HG03097 (cell line): ENCODE measurements around the gene TTLL1.
"Not testable (repeated sequence)": the region's sequence is repeated elsewhere in the genome, so short reads cannot be mapped to it uniquely, and the experiment has no call there.

Experiments
- ATAC-seq: cut with Tn5 transposase; IDR thresholded peaks from one replicate; pipeline ENCODE4 v1.9.1; 2021; ENCODE audit not compliant: unreplicated experiment, low FRiP score

TTLL1 gene

DNA sequence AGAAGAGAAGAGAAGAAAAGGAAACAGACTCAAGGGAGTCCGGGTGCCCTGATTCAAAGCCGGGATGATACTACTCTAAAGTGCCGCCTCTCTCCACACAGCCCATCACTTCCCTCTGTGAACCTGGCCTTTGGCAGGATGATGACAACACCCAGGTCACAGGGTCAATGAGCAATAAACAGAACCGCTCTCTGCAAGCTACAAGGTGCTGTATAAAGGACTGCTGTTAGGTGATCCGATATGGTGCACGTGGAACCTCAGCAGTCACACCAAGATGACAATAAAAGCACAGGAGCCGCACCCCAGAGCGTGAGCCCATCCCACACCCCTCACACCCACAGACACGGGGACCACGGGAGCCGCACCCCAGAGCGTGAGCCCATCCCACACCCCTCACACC lies 10.7 kb downstream of the TTLL1 start:
- no peak for ATAC-seq

DNA sequence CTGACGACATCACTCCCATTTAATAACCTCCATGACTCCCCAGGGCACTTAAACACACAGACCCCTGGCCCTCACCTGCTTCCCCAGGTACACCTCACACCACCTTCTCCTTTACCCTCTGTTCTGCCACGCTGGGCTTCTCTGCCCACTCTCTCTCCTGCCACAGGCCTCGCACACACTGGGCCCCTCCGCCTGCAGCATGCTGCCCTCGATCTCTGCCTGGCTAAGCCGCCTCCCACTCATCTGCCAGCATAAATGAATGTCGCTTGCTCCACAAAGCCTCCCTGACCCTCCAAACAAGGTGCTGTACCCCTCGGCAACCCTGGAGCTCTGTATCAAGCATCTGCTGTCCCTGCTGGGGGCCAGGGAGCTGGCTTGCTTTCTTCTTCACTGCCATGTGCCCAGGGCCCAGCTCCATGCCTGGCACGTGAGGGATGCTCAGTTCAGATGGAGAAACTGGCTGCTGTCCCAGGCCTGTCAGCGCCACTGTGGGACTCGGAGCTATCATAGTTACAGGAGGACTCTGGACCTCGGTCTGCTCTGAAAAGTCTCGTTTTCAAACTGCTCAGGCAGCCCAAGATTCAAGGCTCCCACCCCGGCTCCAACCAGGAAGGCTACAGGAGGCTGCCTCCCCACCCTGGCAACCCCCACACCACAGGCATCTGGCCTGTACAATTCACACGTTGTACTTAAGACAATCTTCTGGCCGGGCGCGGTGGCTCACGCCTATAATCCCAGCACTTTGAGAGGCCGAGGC lies 11.9 kb downstream of the TTLL1 start:
- ATAC-seq: no peak

DNA sequence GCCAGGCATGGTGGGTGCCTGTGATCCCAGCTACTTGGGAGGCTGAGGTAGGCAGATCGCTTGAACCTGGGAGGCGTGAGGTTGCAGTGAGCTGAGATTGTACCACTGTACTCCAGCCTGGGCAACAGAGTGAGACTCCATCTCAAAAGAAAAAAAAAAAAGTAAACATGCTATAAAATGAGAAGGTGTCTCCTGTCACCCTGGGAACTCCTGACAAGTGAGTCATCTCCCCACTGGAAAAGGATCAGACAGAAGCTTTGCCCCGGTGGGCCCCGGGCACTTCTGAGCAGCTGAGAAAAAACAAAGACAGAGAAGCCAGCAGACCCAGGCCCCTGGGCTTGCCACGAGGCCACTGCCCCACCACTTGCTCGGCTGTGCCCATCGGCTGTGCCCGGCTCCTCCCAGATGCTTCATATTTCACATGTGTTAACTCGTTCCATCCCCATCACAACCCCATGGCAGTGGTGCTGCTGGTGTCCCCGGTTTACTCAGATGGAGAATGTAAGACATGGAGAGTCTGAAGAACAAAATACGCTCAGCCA lies 22.3 kb downstream of the TTLL1 start:
- no peak for ATAC-seq

DNA sequence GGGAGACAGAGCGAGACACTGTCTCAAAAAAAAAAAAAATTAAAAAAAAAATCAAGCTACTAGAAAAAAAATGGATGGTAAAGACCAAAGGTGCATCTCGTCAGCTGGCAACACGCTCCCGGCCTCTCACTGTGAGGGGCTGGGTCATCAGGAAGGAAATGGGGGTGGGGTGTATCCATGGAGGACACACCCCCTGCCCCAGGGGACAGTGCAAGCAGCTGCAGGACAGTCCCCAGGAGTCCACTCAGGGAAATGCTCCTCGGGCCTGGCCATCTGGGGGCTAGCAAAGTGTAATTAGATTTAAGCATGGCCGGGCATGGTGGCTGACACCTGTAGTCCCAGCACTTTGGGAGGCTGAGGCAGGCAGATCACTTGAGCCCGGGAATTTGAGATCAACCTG lies 23.1 kb downstream of the TTLL1 start:
- ATAC-seq: no peak

DNA sequence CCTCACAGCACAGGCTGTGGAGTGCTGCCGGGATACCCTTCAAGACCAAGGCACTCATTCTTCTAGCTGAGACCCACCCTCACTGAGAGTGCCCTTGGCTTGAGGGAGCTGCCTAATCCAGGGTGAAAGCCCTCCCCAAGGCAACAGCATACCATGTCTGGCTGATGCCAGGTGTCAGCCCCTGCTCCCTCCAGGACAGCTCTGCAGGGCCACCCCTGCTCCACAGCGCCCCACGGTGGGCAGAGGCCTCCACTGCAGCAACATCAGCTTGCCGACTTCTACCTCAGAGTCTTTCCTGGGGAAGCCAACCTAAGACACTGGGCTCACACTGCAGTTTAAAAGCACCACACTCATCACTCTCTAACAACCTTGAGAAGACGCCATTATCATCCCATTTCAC lies 29.0 kb downstream of the TTLL1 start:
- ATAC-seq: no peak

DNA sequence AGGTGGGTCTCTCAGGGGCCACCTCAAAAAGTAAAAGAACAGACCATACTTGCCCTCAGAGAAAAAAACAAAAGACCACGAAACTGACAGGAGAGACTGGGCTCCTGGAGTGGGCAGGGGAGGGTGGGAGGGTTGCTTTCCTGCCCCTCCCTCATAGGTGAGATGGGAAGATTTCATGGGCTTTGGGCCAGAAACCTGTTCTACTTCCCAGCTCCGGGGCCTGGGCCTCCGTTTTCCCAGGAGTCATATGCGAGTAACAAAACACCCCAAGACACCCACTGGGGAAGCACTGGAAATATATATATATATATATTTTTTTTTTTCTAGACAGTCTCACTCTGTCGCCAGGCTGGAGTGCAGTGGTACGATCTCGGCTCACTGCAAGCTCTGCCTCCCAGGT lies 31.6 kb downstream of the TTLL1 start:
- no peak for ATAC-seq

DNA sequence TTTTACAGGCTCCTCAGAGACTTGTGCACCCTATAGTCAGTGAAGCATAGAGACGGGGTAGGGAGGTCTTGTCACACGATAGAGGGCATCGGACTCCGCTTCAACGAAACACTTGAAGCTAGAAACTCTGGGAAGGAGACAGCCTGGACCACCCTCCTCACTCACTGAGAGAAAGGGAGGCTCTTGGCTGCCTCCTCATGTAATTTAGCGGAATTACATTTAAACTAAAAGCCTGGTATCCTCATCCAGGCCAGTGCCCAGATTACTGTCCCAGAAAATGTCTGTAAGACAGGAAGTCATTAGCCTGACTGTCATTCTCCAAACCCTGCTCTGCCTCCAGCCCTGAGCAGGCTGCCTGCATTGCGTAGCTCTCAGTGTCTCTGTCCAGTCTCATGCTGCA lies 36.0 kb downstream of the TTLL1 start:
- ATAC-seq: no peak

DNA sequence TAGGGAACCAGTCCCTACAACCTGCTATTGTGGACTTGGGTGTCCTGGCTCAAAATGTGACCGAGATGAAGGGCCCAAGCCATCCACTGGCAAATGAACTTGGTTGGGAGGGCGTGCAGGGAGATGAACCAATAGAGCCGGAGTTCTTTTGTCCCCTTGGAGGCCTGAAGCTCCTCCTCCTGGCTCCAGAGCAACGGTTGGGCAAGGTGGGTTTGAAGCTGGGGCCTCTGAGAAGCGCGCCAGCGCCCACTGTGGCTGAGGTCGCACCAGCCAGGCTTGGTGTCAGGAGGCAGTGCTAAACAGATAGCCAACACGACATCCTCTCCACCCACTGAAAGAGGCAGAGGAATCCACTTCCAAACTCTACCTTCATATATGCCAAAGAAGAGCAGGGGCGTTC lies 38.2 kb downstream of the TTLL1 start:
- no peak for ATAC-seq

DNA sequence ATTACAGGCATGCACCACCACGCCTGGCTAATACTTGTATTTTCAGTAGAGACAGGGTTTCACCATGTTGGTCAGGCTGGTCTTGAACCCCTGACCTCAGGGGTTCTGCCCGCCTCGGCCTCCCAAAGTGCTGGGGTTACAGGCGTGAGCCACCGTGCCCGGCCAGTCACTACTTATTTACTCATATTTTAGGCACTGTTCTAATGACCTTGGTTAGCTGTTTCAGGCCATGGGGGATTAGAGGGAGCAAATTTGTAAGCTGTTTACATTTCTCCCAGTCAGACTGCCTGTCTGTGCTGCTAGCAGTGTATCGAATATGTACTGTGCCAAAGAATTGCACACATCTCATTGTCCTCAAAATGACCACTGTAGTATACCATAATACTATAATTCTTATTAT lies 41.6 kb downstream of the TTLL1 start:
- ATAC-seq: no peak

DNA sequence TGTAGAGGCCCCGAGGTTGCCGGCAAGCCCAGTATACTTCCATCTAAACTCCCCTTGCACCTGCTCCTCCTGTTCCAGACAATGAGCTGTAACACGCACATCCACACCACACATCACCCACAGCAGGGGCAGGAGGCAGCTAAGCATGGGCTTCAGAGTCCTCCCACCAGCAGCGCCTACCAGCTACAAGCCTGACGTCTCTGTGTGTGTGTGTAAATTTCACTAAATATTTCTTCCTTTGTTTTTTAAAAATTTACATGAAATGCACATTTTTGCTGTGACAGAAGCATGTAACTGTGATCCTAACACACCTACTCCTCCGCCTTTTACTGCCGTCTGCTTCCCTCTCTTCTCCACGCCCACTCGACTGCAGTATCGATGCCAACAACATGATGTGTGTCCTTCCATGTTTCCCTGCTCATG lies 44.9 kb downstream of the TTLL1 start:
- ATAC-seq: no peak

DNA sequence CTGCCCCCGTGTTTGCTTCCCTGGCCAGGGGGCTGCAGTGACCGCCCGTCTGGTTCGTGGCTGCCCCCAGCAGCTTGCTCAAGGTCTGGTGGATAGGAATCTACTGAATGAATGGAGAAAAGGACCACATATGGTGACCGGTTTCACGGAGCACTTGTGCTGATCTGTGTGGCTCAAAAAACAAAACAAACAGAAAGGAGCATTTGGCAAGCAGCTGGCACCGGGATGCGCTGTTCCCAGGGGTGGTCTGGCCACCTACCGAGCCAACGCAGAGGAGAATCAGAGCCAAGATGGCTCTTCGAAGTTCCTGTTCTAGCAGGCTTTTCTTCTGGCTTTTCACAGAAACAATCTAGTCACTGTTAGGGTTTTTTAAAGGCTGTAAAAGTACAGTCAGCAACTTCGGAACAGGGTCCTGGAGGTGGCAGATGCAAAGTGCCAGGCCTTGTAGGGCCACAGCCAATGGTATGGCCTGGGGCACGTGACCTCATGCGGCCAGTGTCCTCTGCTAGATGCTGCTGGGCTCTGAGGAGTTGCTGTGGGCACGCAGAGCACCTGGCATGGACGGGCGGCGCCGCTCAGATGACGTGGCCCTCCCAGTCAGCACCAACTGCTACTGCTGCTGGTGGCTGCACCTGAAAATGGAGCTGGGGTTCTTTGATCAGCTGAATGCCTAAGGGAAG lies 47.0 kb downstream of the TTLL1 start:
- no peak for ATAC-seq

DNA sequence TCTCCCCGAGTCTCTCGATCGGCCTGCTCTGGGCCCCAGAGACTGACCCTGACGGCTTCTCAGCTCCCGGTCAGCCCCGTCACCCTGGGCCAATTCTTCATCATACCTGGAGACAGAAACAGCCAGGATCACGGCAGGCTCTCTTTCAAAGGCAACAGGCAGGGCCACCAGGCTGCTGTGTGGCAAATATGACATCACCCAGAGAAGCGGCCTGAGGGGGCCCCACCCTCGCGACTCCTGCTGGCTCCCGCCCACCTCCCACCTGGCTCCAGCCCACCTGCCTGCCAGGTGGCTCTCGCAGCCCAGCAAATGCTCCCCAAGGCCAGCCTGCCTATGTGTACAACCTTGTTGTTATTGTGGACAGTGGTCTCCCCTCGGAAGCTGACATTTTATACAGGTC lies 49.4 kb downstream of the TTLL1 start:
- no peak for ATAC-seq

DNA sequence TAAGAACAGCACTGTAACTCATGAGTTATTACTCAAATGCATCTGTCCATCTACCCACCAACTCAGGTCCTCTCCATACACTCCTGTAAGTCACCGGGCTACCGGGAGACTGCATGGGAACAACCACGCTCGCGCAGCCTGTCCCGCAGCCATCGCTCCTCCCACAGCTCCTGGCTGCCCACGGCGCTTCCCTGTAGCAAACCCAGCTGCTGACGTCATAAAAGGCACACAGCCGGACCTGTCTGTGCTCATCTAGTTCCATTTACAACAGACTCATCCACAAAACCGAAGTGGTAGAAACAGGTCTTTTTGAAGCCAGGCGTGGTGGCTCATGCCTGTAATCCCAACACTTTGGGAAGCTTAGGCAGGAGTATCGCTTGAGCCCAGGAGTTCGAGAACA lies 50.9 kb downstream of the TTLL1 start:
- no peak for ATAC-seq

DNA sequence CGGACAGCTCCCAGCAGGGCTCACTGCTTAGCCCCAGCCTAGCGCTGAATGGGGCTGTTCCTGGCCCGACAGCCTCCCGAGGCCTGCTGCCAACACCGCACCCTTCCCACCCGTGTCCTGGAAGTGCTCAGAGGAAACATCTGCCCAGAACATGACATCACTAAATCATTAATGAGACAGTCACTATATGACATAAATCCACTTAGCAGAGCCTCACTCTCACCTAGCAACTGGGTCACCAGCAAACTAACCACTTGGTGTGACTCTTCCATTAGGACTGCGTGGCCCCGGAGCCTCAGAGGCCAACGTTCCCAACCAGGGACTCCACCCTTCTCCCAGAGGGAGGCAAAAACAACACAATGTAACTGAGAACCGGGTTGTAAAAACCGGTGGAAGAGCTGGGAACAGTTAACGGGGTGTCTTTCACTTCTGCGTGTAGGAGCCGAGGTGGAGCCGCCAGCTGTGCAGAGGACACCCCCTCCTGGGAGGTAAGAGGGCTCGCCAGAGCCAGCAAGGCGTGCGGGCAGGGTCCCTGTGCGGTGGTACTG lies 52.8 kb downstream of the TTLL1 start:
- ATAC-seq: no peak

DNA sequence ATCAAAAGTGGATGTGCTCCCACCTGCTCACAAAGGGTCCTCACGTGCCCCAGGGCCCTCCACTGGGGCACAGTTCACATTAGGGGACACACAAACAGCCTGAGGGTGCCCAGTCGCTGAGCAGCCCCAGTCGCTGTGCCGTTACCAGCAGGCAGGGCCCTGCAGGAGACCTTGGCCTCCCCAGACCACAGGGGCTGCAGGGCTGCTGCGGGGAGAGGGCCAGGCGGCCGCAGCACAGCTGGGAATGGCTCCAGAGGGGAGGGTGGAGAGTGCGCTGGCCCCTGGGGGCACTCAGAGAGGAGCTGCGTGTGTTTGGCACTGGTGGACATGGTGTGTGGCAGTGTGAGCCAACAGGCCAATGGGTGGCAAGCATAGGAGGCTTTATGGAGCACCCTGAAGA lies 53.9 kb downstream of the TTLL1 start:
- ATAC-seq: no peak

DNA sequence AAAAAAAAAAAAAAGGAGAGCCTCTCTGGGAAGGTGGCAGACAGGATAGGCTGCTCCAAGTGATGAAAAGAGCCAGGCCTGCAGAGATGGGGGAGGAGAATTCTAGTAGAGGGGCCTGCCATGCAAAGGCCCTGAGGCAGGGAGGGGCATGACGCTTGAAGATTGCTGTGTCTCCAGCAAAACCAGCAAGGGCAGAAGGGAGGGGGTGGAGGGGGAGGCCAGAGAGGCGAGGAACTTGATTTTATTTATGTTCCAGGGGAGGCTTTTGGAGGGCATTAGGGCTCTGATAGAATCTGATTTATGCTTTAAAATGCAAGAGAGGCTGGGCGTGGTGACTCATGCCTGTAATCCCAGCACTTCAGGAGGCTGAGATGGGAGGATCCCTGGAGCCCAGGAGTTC lies 57.6 kb downstream of the TTLL1 start:
- no peak for ATAC-seq

DNA sequence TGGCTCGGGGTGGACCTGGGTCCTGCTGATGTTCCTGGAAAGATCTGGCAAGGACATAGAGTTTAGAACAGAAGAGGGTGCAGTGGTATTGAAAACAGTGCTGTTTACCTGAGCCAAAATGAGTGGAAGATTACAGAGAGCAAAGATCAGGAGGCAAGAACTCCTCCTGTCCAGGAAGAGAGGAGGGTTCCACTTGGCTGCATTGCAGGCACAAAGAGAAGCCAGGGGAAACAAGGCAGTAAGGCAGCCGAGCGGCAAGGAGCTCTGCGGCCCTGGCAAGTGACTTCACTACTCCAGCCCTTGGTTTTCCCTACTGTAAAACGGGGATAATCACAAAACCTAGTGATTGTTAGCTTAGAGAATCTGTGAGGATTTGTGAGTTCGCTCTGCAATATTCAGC lies 70.6 kb downstream of the TTLL1 start:
- ATAC-seq: no peak

DNA sequence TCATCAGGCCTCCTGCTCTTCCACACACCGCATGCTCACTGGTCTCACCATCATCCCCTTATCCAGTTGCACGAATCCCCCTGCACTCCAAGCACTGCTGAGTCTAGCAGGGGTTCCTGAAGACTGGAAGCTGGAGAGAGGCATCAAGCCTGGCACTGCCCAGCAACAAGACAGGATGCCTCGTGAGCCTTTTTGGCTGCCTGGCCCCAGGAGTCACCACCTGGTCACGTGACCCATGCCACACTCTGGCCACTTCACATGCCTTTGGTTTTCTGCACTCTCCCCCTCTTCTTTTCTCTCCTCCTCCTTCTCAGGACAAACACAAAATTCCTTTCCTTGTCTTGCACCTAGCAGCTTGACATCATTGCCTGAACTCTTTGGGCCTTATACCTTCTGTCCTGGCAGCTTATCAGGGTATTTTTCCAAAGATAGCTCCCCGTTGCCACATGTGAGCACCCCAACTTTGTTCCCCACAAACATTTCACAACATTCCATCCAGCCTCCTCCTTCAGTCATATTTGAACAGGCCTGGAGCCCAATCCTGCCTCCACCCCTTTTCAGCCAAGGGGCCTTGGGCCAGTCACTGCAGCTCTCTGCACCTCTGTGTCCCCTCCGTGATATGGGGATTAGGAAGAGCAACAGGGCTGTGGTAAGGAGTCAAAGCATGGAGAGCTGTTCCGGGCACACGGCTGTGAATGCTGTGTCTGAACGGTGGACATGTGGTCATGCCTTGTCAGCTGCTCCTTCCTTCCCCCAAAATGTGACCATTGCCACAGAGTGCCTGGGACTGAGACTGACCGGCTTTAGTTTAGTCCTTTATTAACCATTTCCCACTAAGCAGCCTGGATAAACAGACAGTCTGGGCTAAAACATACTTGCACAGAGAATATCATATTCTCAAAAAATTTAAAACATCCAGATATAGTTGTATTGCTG lies 71.4 kb downstream of the TTLL1 start:
- no peak for ATAC-seq

DNA sequence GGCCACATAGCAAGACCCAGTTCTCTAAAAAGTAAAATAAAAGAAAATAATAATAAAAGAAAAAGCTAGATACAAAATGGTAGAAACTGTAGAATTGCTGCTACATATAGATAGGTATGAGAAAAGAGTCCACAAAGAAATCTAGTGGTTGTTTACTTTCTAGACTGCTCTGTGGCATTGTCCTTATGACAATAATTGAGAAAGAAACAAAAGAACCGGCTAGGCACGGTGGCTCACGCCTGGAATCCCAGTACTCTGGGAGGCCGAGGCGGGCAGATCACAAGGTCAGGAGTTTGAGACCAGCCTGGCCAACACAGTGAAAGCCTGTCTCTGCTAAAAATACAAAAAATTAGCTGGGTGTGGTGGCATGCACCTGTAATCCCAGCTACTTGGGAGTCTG lies 73.0 kb downstream of the TTLL1 start:
- ATAC-seq: not testable (repeated sequence)

DNA sequence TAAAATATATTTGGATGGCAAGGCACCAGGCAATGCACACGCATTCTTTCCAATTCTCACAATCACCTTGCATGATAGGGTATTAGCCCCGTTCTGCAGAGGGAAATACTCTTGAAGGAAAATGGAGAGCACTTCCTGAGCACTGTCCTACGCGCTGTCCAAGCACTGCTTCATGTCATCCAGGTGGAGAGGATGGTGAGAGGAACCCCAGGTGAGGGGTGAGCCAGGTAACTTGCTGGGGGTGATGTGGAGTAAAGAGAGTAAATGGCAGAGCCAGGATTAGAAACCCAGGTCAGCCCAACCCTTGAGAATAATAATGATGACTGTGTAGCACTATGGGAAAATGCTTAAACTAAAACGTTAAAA lies 73.5 kb downstream of the TTLL1 start:
- no peak for ATAC-seq
